ENCODE measurements around the gene FOSL1. TPM values are rescaled to one million over a fixed set of nuclear protein-coding genes. Genes with fewer than 3 reads are reported as not detected.

The FOSL1 gene
- total RNA-seq, 1 donor from 2014 or later = not detected

GRCh38 chr11:65903068-65903481 lies 2.9 kb upstream of the FOSL1 start:
- no peaks in the 10 kb centered on the region for H3K36me3 Mint-ChIP-seq (ENCODE audit: unreplicated experiment)
- H3K27me3 Mint-ChIP-seq (ENCODE audit: unreplicated experiment) = peaks cover 18% of the 10 kb centered on the region
- DNase-seq = no peak
- H3K4me1 Mint-ChIP-seq (ENCODE audit: low read depth, unreplicated experiment) = no peaks in the 10 kb centered on the region
- H3K9me3 Mint-ChIP-seq (ENCODE audit: unreplicated experiment) = peaks cover 2% of the 10 kb centered on the region
- no peak overlapping the region for H3K27ac Mint-ChIP-seq (ENCODE audit: unreplicated experiment)
- H3K4me3 Mint-ChIP-seq (ENCODE audit: unreplicated experiment) = no peak overlapping the region
- TF ChIP-seq CTCF (IDR thresholded peaks at IDR 0.05; ENCODE audit: partially characterized antibody, unreplicated experiment) = no peak

- H3K4me3 Mint-ChIP-seq (ENCODE audit: unreplicated experiment) = peak overlapping the region; percentile 52
- no peak for TF ChIP-seq CTCF (IDR thresholded peaks at IDR 0.05; ENCODE audit: partially characterized antibody, unreplicated experiment)
- H3K27ac Mint-ChIP-seq (ENCODE audit: unreplicated experiment) = no peak overlapping the region
- H3K36me3 Mint-ChIP-seq (ENCODE audit: unreplicated experiment) = no peaks in the 10 kb centered on the region
- H3K4me1 Mint-ChIP-seq (ENCODE audit: low read depth, unreplicated experiment) = no peaks in the 10 kb centered on the region
- H3K27me3 Mint-ChIP-seq (ENCODE audit: unreplicated experiment) = peaks cover 21% of the 10 kb centered on the region
- DNase-seq = no peak
- peaks cover 4% of the 10 kb centered on the region for H3K9me3 Mint-ChIP-seq (ENCODE audit: unreplicated experiment)
These were observed 652 bp upstream of the FOSL1 start for GRCh38 chr11:65900899-65901180.

- H3K27me3 Mint-ChIP-seq (ENCODE audit: unreplicated experiment) = peaks cover 21% of the 10 kb centered on the region
- H3K4me3 Mint-ChIP-seq (ENCODE audit: unreplicated experiment) = no peak overlapping the region
These were observed 648 bp downstream of the FOSL1 start for GRCh38 chr11:65899356-65900124.

GRCh38 chr11:65898656-65899355 lies 1.4 kb downstream of the FOSL1 start:
- Mint-ChIP-seq H3K27me3 (ENCODE audit: unreplicated experiment) (peaks cover 18% of the 10 kb centered on the region), H3K9me3 (ENCODE audit: unreplicated experiment) (peaks cover 6% of the 10 kb centered on the region), H3K4me3 (ENCODE audit: unreplicated experiment) (peak overlapping the region; percentile 79), H3K27ac (ENCODE audit: unreplicated experiment) (no peak overlapping the region), H3K36me3 (ENCODE audit: unreplicated experiment) (no peaks in the 10 kb centered on the region), H3K4me1 (ENCODE audit: low read depth, unreplicated experiment) (no peaks in the 10 kb centered on the region)
- DNase-seq = no peak
- no peak for TF ChIP-seq CTCF (IDR thresholded peaks at IDR 0.05; ENCODE audit: partially characterized antibody, unreplicated experiment)

More at GRCh38 chr11:65899356-65900124, 648 bp downstream of the FOSL1 start:
- no peak for DNase-seq
- no peak overlapping the region for H3K27ac Mint-ChIP-seq (ENCODE audit: unreplicated experiment)
- TF ChIP-seq CTCF (IDR thresholded peaks at IDR 0.05; ENCODE audit: partially characterized antibody, unreplicated experiment) = no peak
- no peaks in the 10 kb centered on the region for H3K4me1 Mint-ChIP-seq (ENCODE audit: low read depth, unreplicated experiment)
- no peaks in the 10 kb centered on the region for H3K36me3 Mint-ChIP-seq (ENCODE audit: unreplicated experiment)
- peaks cover 6% of the 10 kb centered on the region for H3K9me3 Mint-ChIP-seq (ENCODE audit: unreplicated experiment)

GRCh38 chr11:65897020-65897471 lies 3.1 kb downstream of the FOSL1 start:
- H3K27ac Mint-ChIP-seq (ENCODE audit: unreplicated experiment) = no peak overlapping the region
- H3K4me3 Mint-ChIP-seq (ENCODE audit: unreplicated experiment) = no peak overlapping the region
- peaks cover 15% of the 10 kb centered on the region for H3K27me3 Mint-ChIP-seq (ENCODE audit: unreplicated experiment)
- H3K36me3 Mint-ChIP-seq (ENCODE audit: unreplicated experiment) = no peaks in the 10 kb centered on the region
- H3K4me1 Mint-ChIP-seq (ENCODE audit: low read depth, unreplicated experiment) = peaks cover 8% of the 10 kb centered on the region
- no peak for TF ChIP-seq CTCF (IDR thresholded peaks at IDR 0.05; ENCODE audit: partially characterized antibody, unreplicated experiment)
- DNase-seq = no peak
- peaks cover 7% of the 10 kb centered on the region for H3K9me3 Mint-ChIP-seq (ENCODE audit: unreplicated experiment)

Measured in glutamatergic neuron (in vitro differentiated cells).